Nephron (organoid): ENCODE measurements around the gene AOPEP.
A peak's percentile ranks its signal among the peaks of the same experiment; 100 is the strongest.

Experiments
- H3K27ac Mint-ChIP-seq, 3 experiments: 2 replicates each; pipeline ENCODE4 v1.8.0; 2020; ENCODE audit warnings: mixed read lengths in 3 of 3, mild to moderate bottlenecking in 2 of 3, moderate library complexity in 1 of 3
- H3K27me3 Mint-ChIP-seq: 2 replicates; pipeline ENCODE4 v1.8.0; 2021; ENCODE audit warnings: low read depth, mild to moderate bottlenecking, moderate library complexity, mixed read lengths
- H3K36me3 Mint-ChIP-seq: 2 replicates; pipeline ENCODE4 v1.8.0; 2020; ENCODE audit warnings: low read depth, mixed read lengths
- H3K4me1 Mint-ChIP-seq: 2 replicates; pipeline ENCODE4 v1.8.0; 2020; ENCODE audit warnings: mixed read lengths
- H3K4me3 Mint-ChIP-seq, 3 experiments: 2 replicates each; pipeline ENCODE4 v1.8.0; 2020; ENCODE audit warnings: mild to moderate bottlenecking in 3 of 3, mixed read lengths in 3 of 3, moderate library complexity in 2 of 3
- H3K9me3 Mint-ChIP-seq: 2 replicates; pipeline ENCODE4 v1.8.0; 2020; ENCODE audit warnings: mixed read lengths
- CTCF ChIP-seq, 3 experiments: fragments of 200-600 bp; sonication (generic); IDR thresholded peaks; one replicate each; pipeline ENCODE4 v1.5.0; 2021; ENCODE audit warnings: antibody characterized with exemption in 3 of 3; ENCODE audit not compliant: unreplicated experiment in 3 of 3

AOPEP gene

GRCh38 chr9:94802793-94803192 lies 76.3 kb downstream of the AOPEP start:
- TF ChIP-seq CTCF (IDR thresholded peaks at IDR 0.05; ENCODE audit: unreplicated experiment in 3 of 3) = no peak
- H3K4me3 Mint-ChIP-seq = no peak overlapping the region
- H3K27ac Mint-ChIP-seq = peak overlapping the region in 2 of 3 experiments; percentile 45
- H3K4me1 Mint-ChIP-seq = peaks cover 71% of the 10 kb centered on the region
- H3K27me3 Mint-ChIP-seq = no peaks in the 10 kb centered on the region
- peaks cover 28% of the 10 kb centered on the region for H3K36me3 Mint-ChIP-seq
- no peaks in the 10 kb centered on the region for H3K9me3 Mint-ChIP-seq

- Mint-ChIP-seq H3K36me3 (peaks cover 33% of the 10 kb centered on the region), H3K4me1 (peaks cover 71% of the 10 kb centered on the region), H3K9me3 (no peaks in the 10 kb centered on the region), H3K27me3 (no peaks in the 10 kb centered on the region), H3K27ac (peak overlapping the region; percentile 11 to 36 (median 27)), H3K4me3 (no peak overlapping the region)
- TF ChIP-seq CTCF (IDR thresholded peaks at IDR 0.05; ENCODE audit: unreplicated experiment in 3 of 3) = no peak
Observed at GRCh38 chr9:94804316-94804715, 77.8 kb downstream of the AOPEP start.

- H3K9me3 Mint-ChIP-seq = no peaks in the 10 kb centered on the region
- H3K4me1 Mint-ChIP-seq = peaks cover 68% of the 10 kb centered on the region
- peak overlapping the region; percentile 33 to 76 (median 72) for H3K27ac Mint-ChIP-seq
- no peak for TF ChIP-seq CTCF (IDR thresholded peaks at IDR 0.05; ENCODE audit: unreplicated experiment in 3 of 3)
- no peak overlapping the region for H3K4me3 Mint-ChIP-seq
- H3K36me3 Mint-ChIP-seq = peaks cover 30% of the 10 kb centered on the region
- no peaks in the 10 kb centered on the region for H3K27me3 Mint-ChIP-seq
Observed at GRCh38 chr9:94805051-94805489, 78.6 kb downstream of the AOPEP start.

- Mint-ChIP-seq H3K9me3 (no peaks in the 10 kb centered on the region), H3K27me3 (no peaks in the 10 kb centered on the region), H3K27ac (peak overlapping the region; percentile 72 to 77 (median 76)), H3K36me3 (peaks cover 25% of the 10 kb centered on the region), H3K4me3 (no peak overlapping the region), H3K4me1 (peaks cover 63% of the 10 kb centered on the region)
- no peak for TF ChIP-seq CTCF (IDR thresholded peaks at IDR 0.05; ENCODE audit: unreplicated experiment in 3 of 3)
Observed at GRCh38 chr9:94805585-94805984, 79.1 kb downstream of the AOPEP start.

- no peaks in the 10 kb centered on the region for H3K9me3 Mint-ChIP-seq
- peaks cover 16% of the 10 kb centered on the region for H3K36me3 Mint-ChIP-seq
- peaks cover 54% of the 10 kb centered on the region for H3K4me1 Mint-ChIP-seq
- no peak for TF ChIP-seq CTCF (IDR thresholded peaks at IDR 0.05; ENCODE audit: unreplicated experiment in 3 of 3)
- H3K4me3 Mint-ChIP-seq = no peak overlapping the region
- peak overlapping the region; percentile 72 to 77 (median 76) for H3K27ac Mint-ChIP-seq
- H3K27me3 Mint-ChIP-seq = no peaks in the 10 kb centered on the region
Observed at GRCh38 chr9:94806307-94806893, 79.9 kb downstream of the AOPEP start.

GRCh38 chr9:94807556-94807955 lies 81.1 kb downstream of the AOPEP start:
- H3K27me3 Mint-ChIP-seq = no peaks in the 10 kb centered on the region
- peaks cover 16% of the 10 kb centered on the region for H3K36me3 Mint-ChIP-seq
- peaks cover 50% of the 10 kb centered on the region for H3K4me1 Mint-ChIP-seq
- peak overlapping the region; percentile 16 to 60 (median 55) for H3K27ac Mint-ChIP-seq
- no peak overlapping the region for H3K4me3 Mint-ChIP-seq
- TF ChIP-seq CTCF (IDR thresholded peaks at IDR 0.05; ENCODE audit: unreplicated experiment in 3 of 3) = no peak
- no peaks in the 10 kb centered on the region for H3K9me3 Mint-ChIP-seq
